ENCODE data around the gene NFIA.

DNA sequence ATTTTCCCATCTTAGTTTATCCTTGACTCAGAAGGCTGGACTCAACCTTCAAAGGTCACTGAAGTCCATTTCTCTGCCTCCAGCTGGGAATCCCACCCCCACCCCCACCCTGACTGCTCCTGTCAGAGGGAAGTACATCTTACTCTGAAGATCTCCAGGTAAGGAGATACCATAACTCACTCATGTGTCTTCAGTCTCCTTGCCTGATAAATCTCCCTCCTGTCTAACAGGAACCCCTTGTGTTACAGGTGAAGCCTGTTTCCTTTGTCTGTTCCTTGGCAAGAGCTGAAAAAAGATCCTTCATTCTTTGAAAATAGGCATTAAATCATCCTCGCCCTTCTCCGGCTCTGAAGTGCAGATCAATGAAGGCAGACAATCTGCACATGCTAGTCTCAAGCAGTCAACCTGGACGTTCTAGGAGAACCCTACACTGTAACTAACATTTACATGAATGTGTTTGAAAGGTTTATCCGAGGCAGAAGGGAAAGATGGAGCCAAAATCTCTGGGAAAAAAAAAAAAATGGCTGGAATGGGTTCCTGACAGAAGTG is 392.0 kb downstream of the NFIA start:
- TF ChIP-seq POLR2AphosphoS5 (IDR thresholded peaks at IDR 0.05; ENCODE audit: low read depth, low read length) (no peak), CTCF (IDR thresholded peaks at IDR 0.05) (no peak), SIN3A (IDR thresholded peaks at IDR 0.05; ENCODE audit: borderline replicate concordance, insufficient read depth, low read depth, low read length) (no peak)

Measured in Panc1 (cell line).